Measurements from ENCODE around the gene MIXL1. TPM values are rescaled to one million over a fixed set of nuclear protein-coding genes. Genes with fewer than 3 reads are reported as not detected.

MIXL1 gene
- total RNA-seq, 1 experiment from 2014 or later, result not detected

DNA sequence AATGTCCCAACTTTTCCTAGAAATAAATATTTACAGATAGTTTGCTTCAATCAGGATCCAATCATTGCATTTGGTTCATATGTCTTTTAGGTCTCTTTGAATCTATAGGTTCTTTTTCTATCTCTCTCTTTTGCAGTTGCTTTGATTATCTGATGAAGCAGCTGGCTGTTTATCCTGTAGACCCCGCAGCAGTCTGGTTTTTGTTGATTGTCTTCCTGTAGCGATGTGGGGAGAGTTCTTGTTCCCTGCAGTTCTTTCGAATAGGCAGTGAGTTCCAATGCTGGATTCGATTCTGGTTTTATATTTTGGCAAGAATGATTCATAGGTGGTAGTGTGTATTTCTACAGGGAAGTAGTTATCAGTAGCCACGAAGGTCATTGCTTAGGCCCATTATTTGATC lies 7.4 kb upstream of the MIXL1 start:
- CTCF ChIA-PET, result no interaction called here
- BruUV-seq (replicated peaks), result no TSS peak
- no peak overlapping the region for H2AFZ ChIP-seq

DNA sequence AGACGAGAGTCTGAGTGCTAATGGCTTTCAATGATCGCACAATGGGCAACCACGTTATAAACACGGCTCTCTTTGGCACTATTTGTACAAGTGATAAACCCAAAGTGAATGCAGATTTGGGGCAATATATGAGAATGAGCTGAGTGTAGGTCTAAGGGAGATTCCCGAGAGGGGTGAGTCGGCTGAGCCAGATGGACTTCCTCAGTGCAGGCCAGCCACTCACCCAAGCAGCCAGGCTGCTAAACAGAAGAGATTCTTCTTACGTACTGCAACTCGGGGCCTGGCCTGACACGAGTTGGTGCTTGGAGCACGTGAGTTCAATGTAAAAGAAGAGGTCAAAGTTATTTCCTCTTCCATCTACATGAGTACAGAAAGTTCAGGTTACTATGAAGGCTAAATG lies 6.2 kb upstream of the MIXL1 start:
- Histone ChIP-seq H4K20me1 (ENCODE audit: insufficient read depth) (no peaks in the 10 kb centered on the region), H3K36me3 (ENCODE audit: low read depth) (no peaks in the 10 kb centered on the region), H3K79me2 (ENCODE audit: low read depth) (no peaks in the 10 kb centered on the region), H3K27me3 (ENCODE audit: insufficient read depth, low read depth) (no peaks in the 10 kb centered on the region), H2AFZ (no peak overlapping the region), H3K9me3 (ENCODE audit: insufficient read depth, low read depth) (no peaks in the 10 kb centered on the region), H3K4me2 (no peak overlapping the region), H3F3A (ENCODE audit: insufficient read depth, low read depth) (no peaks in the 10 kb centered on the region), H3K27ac (no peak overlapping the region), H3K4me1 (replicated peaks; ENCODE audit: insufficient read depth) (no peaks in the 10 kb centered on the region), H3K4me3 (no peak overlapping the region), H3K9me2 (ENCODE audit: insufficient read depth) (no peaks in the 10 kb centered on the region)
- ChIA-PET POLR2A (ENCODE audit: unreplicated experiment) (no interaction called here), CTCF (no interaction called here)
- intact Hi-C loops (cut with micrococcal nuclease; ENCODE audit: unreplicated experiment), result no loop called here
- no TSS peak for BruUV-seq (replicated peaks)
- TF ChIP-seq EZH2 (IDR thresholded peaks at IDR 0.05; ENCODE audit: low read depth), result no peak
- TF ChIP-seq, protein P1, sequence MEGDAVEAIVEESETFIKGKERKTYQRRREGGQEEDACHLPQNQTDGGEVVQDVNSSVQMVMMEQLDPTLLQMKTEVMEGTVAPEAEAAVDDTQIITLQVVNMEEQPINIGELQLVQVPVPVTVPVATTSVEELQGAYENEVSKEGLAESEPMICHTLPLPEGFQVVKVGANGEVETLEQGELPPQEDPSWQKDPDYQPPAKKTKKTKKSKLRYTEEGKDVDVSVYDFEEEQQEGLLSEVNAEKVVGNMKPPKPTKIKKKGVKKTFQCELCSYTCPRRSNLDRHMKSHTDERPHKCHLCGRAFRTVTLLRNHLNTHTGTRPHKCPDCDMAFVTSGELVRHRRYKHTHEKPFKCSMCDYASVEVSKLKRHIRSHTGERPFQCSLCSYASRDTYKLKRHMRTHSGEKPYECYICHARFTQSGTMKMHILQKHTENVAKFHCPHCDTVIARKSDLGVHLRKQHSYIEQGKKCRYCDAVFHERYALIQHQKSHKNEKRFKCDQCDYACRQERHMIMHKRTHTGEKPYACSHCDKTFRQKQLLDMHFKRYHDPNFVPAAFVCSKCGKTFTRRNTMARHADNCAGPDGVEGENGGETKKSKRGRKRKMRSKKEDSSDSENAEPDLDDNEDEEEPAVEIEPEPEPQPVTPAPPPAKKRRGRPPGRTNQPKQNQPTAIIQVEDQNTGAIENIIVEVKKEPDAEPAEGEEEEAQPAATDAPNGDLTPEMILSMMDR (conservative IDR thresholded peaks at IDR 0.05), result no peak
- no peak for DNase-seq

More for the DNA sequence above, 7.4 kb upstream of the MIXL1 start:
- H3K36me3 ChIP-seq (ENCODE audit: low read depth), result no peaks in the 10 kb centered on the region
- H3K4me3 ChIP-seq, result no peak overlapping the region
- TF ChIP-seq, protein P1 (conservative IDR thresholded peaks at IDR 0.05), result no peak
- TF ChIP-seq EZH2 (IDR thresholded peaks at IDR 0.05; ENCODE audit: low read depth), result no peak
- intact Hi-C loops (cut with micrococcal nuclease; ENCODE audit: unreplicated experiment), result no loop called here
- H3K27ac ChIP-seq, result no peak overlapping the region
- no peaks in the 10 kb centered on the region for H3K9me2 ChIP-seq (ENCODE audit: insufficient read depth)
- H3K79me2 ChIP-seq (ENCODE audit: low read depth), result no peaks in the 10 kb centered on the region
- H4K20me1 ChIP-seq (ENCODE audit: insufficient read depth), result no peaks in the 10 kb centered on the region
- no peaks in the 10 kb centered on the region for H3F3A ChIP-seq (ENCODE audit: insufficient read depth, low read depth)
- no peaks in the 10 kb centered on the region for H3K4me1 ChIP-seq (replicated peaks; ENCODE audit: insufficient read depth)
- H3K4me2 ChIP-seq, result no peak overlapping the region
- no peaks in the 10 kb centered on the region for H3K9me3 ChIP-seq (ENCODE audit: insufficient read depth, low read depth)
- H3K27me3 ChIP-seq (ENCODE audit: insufficient read depth, low read depth), result no peaks in the 10 kb centered on the region
- POLR2A ChIA-PET (ENCODE audit: unreplicated experiment), result no interaction called here
- DNase-seq, result no peak

DNA sequence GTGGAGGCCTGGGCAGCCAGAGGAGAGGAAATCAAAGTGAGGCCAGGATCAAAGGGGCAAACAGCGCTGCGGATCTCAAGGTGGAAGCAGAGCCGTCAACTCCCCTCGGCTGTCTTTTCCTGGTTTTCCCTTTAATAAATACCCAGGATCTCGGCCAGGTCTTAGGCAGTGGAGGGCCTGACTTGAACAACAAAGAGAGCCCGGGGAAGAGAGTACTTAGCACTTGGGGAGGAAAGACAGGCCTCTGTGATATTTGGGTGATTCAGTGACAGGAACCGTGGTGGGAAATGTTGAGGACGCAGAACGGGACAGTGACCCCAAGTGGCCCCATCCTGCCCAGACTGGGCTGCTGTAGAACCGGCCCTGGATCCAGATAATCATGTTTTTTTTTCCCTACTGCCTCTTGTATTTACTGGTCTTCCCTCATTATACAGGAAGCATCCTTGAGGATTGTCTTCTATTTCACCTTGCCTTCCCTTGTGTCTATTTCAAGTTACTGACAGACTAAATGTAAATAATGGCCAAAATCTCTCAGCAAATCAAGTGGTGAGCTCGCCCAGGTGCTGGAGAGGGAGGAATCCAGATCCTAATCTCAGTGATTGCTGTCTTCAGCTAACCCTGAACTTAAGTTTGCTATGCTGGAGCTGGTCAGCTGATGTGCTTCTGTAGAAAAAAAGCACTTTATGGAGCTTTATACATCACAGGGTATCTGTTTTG lies 2.8 kb upstream of the MIXL1 start:
- POLR2A ChIA-PET (ENCODE audit: unreplicated experiment), result no interaction called here
- no peak overlapping the region for H3K4me3 ChIP-seq
- no peaks in the 10 kb centered on the region for H4K20me1 ChIP-seq (ENCODE audit: insufficient read depth)
- TF ChIP-seq, protein P1 (conservative IDR thresholded peaks at IDR 0.05), result no peak
- TF ChIP-seq EZH2 (IDR thresholded peaks at IDR 0.05; ENCODE audit: low read depth), result no peak
- no TSS peak for BruUV-seq (replicated peaks)
- DNase-seq, result no peak
- CTCF ChIA-PET, result no interaction called here
- no peak overlapping the region for H3K4me2 ChIP-seq
- H3K4me1 ChIP-seq (replicated peaks; ENCODE audit: insufficient read depth), result no peaks in the 10 kb centered on the region
- no peaks in the 10 kb centered on the region for H3K9me2 ChIP-seq (ENCODE audit: insufficient read depth)
- H2AFZ ChIP-seq, result no peak overlapping the region; the same call in 1 of the 2 replicates
- H3F3A ChIP-seq (ENCODE audit: insufficient read depth, low read depth), result peaks cover 5% of the 10 kb centered on the region; the same call in 1 of the 2 replicates
- intact Hi-C loops (cut with micrococcal nuclease; ENCODE audit: unreplicated experiment), result no loop called here
- no peaks in the 10 kb centered on the region for H3K79me2 ChIP-seq (ENCODE audit: low read depth)
- H3K27ac ChIP-seq, result no peak overlapping the region
- H3K36me3 ChIP-seq (ENCODE audit: low read depth), result no peaks in the 10 kb centered on the region
- H3K9me3 ChIP-seq (ENCODE audit: insufficient read depth, low read depth), result no peaks in the 10 kb centered on the region
- no peaks in the 10 kb centered on the region for H3K27me3 ChIP-seq (ENCODE audit: insufficient read depth, low read depth)

Data from PC-9 (cell line).